SU-DHL-6 (cell line): ENCODE measurements around the gene FAAP100.

Source experiments
- H2AFZ ChIP-seq: fragments of 200-600 bp; sonication (generic); 2 replicates; pipeline ENCODE4 v1.6.1; 2014; ENCODE audit warnings: low read depth, mild to moderate bottlenecking, moderate library complexity, mixed read lengths, antibody characterized with exemption, low read length; ENCODE audit not compliant: severe bottlenecking
- H3F3A ChIP-seq: fragments of 200-600 bp; shearing (Covaris generic); 2 replicates; pipeline ENCODE4 v1.6.0; 2016; ENCODE audit warnings: antibody characterized with exemption, mild to moderate bottlenecking; ENCODE audit not compliant: insufficient read depth
- H3K27ac ChIP-seq: fragments of 200-600 bp; sonication (generic); 2 replicates; pipeline ENCODE4 v1.5.1; 2016; ENCODE audit warnings: low read depth, mild to moderate bottlenecking, low read length, moderate library complexity, mixed read lengths
- H3K27me3 ChIP-seq: fragments of 200-600 bp; sonication (generic), shearing (Covaris generic); 2 replicates; pipeline ENCODE4 v1.6.0; 2014; ENCODE audit warnings: mild to moderate bottlenecking, low read length
- H3K36me3 ChIP-seq: fragments of 200-600 bp; sonication (generic); 2 replicates; pipeline ENCODE4 v1.6.1; 2014; ENCODE audit warnings: mild to moderate bottlenecking, low read length, mixed read lengths
- H3K4me2 ChIP-seq: fragments of 300-600, 200-600 bp; shearing (Covaris generic), sonication (generic); 2 replicates; pipeline ENCODE4 v1.6.0; 2014; ENCODE audit warnings: low read length, low read depth, mild to moderate bottlenecking; ENCODE audit not compliant: poor library complexity, severe bottlenecking
- H3K4me3 ChIP-seq: fragments of 200-600 bp; sonication (generic); 2 replicates; pipeline ENCODE4 v1.5.1; 2014; ENCODE audit warnings: antibody characterized with exemption, low read length, mild to moderate bottlenecking, mixed read lengths; ENCODE audit not compliant: insufficient read depth, poor library complexity, severe bottlenecking
- H3K79me2 ChIP-seq: fragments of 200-600 bp; sonication (generic); 2 replicates; pipeline ENCODE4 v1.6.1; 2014; ENCODE audit warnings: mild to moderate bottlenecking, low read length, moderate library complexity; ENCODE audit not compliant: insufficient read depth
- H3K9ac ChIP-seq: fragments of 200-600 bp; sonication (generic); 2 replicates; pipeline ENCODE4 v1.7.0; 2014; ENCODE audit warnings: mild to moderate bottlenecking, low read length
- H3K9me2 ChIP-seq: fragments of 200-600 bp; sonication (generic); replicated peaks from 2 replicates; pipeline ENCODE4 v1.6.1; 2014; ENCODE audit warnings: low read length; ENCODE audit not compliant: insufficient read depth
- H3K9me3 ChIP-seq: fragments of 200-600 bp; sonication (generic); 2 replicates; pipeline ENCODE4 v1.6.1; 2014; ENCODE audit warnings: low read length, mixed read lengths; ENCODE audit not compliant: insufficient read depth
- H4K20me1 ChIP-seq: fragments of 200-600 bp; sonication (generic); 2 replicates; pipeline ENCODE4 v1.6.1; 2014; ENCODE audit warnings: low read depth, mild to moderate bottlenecking, antibody characterized with exemption, low read length, moderate library complexity, mixed read lengths
- EZH2phosphoT487 ChIP-seq: fragments of 200-600 bp; sonication (generic), shearing (Covaris generic); conservative IDR thresholded peaks from 2 replicates; pipeline ENCODE4 v1.6.1; 2018; ENCODE audit warnings: mild to moderate bottlenecking, antibody characterized with exemption, low read length, moderate library complexity, mixed read lengths
- TF ChIP-seq, protein P1 (sequence below): fragments of 200-600 bp; sonication (generic); IDR thresholded peaks from one replicate; pipeline ENCODE4 v1.5.1; 2017; ENCODE audit warnings: antibody characterized with exemption, mild to moderate bottlenecking, low read length, moderate library complexity; ENCODE audit not compliant: insufficient read depth, poor library complexity, severe bottlenecking

FAAP100 gene

DNA sequence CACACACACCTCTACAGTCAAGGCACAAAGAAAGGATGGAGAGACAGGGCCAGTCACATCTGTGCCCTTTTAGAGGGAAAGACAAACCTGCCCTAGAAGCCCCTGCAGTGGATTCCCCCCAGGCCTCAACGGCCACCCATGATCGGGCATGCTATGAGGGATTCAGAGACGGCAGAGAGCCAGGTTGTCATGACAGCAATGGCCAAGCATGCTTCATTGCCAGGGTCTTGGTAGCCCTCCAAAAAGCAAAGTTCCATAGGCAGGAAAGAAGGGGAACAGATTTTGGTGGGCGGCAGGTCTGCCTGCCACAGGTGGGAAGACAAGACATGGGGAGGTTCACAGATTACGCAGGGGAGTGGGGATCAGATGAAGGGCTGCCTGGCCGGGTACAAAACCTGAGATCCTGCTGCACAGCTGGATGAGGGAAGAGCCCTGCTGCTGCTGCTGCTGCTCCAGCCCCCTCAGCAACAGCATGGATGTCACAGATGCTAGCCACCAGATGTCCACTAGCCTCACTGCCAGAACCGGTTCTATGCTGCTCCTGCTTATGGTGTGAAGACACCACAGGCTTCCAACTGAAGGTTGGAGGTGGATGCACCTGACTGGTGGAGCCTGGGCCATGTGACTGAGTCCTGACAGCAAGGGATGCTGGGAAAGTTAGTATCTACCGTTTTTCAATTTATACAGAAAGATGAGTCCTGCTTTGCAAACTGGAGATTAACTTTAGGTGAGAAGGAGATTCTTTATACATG is 57.4 kb downstream of the FAAP100 start:
- H4K20me1 ChIP-seq: no peaks in the 10 kb centered on the region
- no peaks in the 10 kb centered on the region for H3K9me3 ChIP-seq
- H3K9me2 ChIP-seq: no peaks in the 10 kb centered on the region
- no peak overlapping the region for H2AFZ ChIP-seq
- H3K79me2 ChIP-seq: no peaks in the 10 kb centered on the region
- H3K4me3 ChIP-seq: no peak overlapping the region
- no peaks in the 10 kb centered on the region for H3F3A ChIP-seq
- no peaks in the 10 kb centered on the region for H3K36me3 ChIP-seq
- TF ChIP-seq, protein P1, sequence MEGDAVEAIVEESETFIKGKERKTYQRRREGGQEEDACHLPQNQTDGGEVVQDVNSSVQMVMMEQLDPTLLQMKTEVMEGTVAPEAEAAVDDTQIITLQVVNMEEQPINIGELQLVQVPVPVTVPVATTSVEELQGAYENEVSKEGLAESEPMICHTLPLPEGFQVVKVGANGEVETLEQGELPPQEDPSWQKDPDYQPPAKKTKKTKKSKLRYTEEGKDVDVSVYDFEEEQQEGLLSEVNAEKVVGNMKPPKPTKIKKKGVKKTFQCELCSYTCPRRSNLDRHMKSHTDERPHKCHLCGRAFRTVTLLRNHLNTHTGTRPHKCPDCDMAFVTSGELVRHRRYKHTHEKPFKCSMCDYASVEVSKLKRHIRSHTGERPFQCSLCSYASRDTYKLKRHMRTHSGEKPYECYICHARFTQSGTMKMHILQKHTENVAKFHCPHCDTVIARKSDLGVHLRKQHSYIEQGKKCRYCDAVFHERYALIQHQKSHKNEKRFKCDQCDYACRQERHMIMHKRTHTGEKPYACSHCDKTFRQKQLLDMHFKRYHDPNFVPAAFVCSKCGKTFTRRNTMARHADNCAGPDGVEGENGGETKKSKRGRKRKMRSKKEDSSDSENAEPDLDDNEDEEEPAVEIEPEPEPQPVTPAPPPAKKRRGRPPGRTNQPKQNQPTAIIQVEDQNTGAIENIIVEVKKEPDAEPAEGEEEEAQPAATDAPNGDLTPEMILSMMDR: no peak
- H3K9ac ChIP-seq: no peak overlapping the region
- no peaks in the 10 kb centered on the region for H3K27me3 ChIP-seq
- H3K4me2 ChIP-seq: no peak overlapping the region
- no peak overlapping the region for H3K27ac ChIP-seq

DNA sequence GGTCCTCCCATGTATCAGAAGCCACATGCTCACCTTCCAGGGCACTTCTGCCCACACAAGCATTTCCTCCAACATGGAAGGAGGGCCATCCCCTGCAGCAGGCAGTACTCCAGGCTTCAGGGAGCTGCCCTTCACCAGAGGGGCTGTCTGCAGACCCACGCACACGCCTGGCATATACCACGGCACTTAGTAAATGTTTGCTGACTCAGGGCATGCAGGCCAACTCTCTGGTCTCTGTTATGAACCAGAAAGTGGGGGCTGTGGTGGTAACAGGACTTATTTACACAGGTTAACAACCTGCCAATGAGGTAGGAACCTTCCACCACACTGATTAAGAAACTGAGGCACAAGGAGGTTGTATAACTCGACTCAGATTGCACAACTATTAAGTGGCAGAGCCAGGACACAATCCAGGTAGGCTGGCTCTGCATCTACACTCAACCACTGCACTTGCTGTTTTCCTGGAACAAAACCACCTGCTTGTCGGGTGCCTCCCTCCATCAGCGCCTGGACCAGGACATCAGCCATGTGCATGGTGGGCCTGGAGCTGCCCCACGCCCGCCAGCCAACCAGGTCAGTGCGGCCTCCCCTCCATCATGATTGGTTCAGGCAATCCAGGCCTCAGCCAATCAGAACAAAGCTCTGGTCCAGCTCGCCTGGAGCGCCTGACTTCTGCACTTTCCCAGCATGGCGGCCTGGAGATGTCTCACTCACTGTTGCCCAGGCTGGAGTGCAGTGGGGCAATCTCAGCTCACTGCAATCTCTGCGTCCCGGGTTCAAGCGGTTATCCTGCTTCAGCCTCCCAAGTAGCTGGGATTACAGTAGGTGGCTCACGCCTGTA is 58.7 kb downstream of the FAAP100 start:
- H3K9ac ChIP-seq: no peak overlapping the region
- H3K27ac ChIP-seq: no peak overlapping the region
- no peak overlapping the region for H2AFZ ChIP-seq

DNA sequence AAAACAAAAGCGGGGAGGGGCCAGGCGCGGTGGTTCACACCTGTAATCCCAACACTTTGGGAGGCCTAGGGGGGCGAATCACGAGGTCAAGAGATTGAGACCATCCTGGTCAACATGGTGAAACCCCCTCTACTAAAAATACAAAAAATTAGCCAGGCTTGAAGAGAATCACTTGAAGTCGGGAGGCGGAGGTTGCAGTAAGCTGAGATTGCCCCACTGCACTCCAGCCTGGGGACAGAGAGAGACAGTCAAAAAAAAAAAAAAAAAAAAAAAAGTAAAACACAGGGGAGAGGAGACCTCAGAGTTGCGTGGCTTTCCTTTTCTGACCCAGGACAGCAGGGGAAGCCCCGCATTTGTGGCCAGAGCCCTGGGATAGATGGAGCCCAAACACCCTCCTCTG is 59.4 kb downstream of the FAAP100 start:
- Histone ChIP-seq H3K4me3 (no peak overlapping the region), H2AFZ (no peak overlapping the region), H4K20me1 (no peaks in the 10 kb centered on the region), H3K27me3 (no peaks in the 10 kb centered on the region), H3K9me2 (no peaks in the 10 kb centered on the region), H3K9me3 (no peaks in the 10 kb centered on the region), H3K79me2 (no peaks in the 10 kb centered on the region), H3K9ac (no peak overlapping the region), H3K36me3 (no peaks in the 10 kb centered on the region), H3F3A (no peaks in the 10 kb centered on the region), H3K27ac (no peak overlapping the region), H3K4me2 (no peak overlapping the region)
- TF ChIP-seq, protein P1: no peak
- no peak for TF ChIP-seq EZH2phosphoT487

More for the DNA sequence above, 58.7 kb downstream of the FAAP100 start:
- H4K20me1 ChIP-seq: no peaks in the 10 kb centered on the region
- no peaks in the 10 kb centered on the region for H3K27me3 ChIP-seq
- H3F3A ChIP-seq: no peaks in the 10 kb centered on the region
- H3K9me3 ChIP-seq: no peaks in the 10 kb centered on the region
- H3K9me2 ChIP-seq: no peaks in the 10 kb centered on the region
- TF ChIP-seq EZH2phosphoT487: no peak
- TF ChIP-seq, protein P1: no peak
- H3K4me3 ChIP-seq: no peak overlapping the region
- no peaks in the 10 kb centered on the region for H3K79me2 ChIP-seq
- no peaks in the 10 kb centered on the region for H3K36me3 ChIP-seq
- no peak overlapping the region for H3K4me2 ChIP-seq
